NK-92 (cell line): ENCODE results near the gene DUS1L.

Experiments used
- DNase-seq: peaks from one replicate; lab custom pipeline; 2025; ENCODE audit not compliant: unreplicated experiment; lab: John Stamatoyannopoulos, UW

Gene DUS1L

GRCh38 chr17:82077617-82078358 is 12.2 kb upstream of the DUS1L start:
- DNase-seq, result no peak

- no peak for DNase-seq
Observed at GRCh38 chr17:82076785-82077591, 11.4 kb upstream of the DUS1L start.

- no peak for DNase-seq
Observed at GRCh38 chr17:82076018-82076784, 10.6 kb upstream of the DUS1L start.

- DNase-seq, result no peak
Observed at GRCh38 chr17:82073446-82073845, 7.8 kb upstream of the DUS1L start.

GRCh38 chr17:82072827-82073226 is 7.2 kb upstream of the DUS1L start:
- no peak for DNase-seq

- no peak for DNase-seq
Observed at GRCh38 chr17:82070611-82071010, 5.0 kb upstream of the DUS1L start.

- no peak for DNase-seq
Observed at GRCh38 chr17:82065193-82065637, 389 bp downstream of the DUS1L start.

- no peak for DNase-seq
Observed at GRCh38 chr17:82064433-82065192, 991 bp downstream of the DUS1L start.

GRCh38 chr17:82063424-82064415 is 1.9 kb downstream of the DUS1L start:
- no peak for DNase-seq

GRCh38 chr17:82062984-82063368 is 2.6 kb downstream of the DUS1L start:
- DNase-seq, result no peak

GRCh38 chr17:82062076-82062983 is 3.3 kb downstream of the DUS1L start:
- no peak for DNase-seq

- no peak for DNase-seq
Observed at GRCh38 chr17:82061047-82061925, 4.3 kb downstream of the DUS1L start.

GRCh38 chr17:82060614-82061013 is 5.0 kb downstream of the DUS1L start:
- DNase-seq, result no peak

GRCh38 chr17:82060001-82060380 is 5.6 kb downstream of the DUS1L start:
- DNase-seq, result no peak

GRCh38 chr17:82059272-82060000 is 6.2 kb downstream of the DUS1L start:
- DNase-seq, result no peak

- DNase-seq, result no peak
Observed at GRCh38 chr17:82058855-82059249, 6.8 kb downstream of the DUS1L start.

GRCh38 chr17:82058230-82058854 is 7.3 kb downstream of the DUS1L start:
- DNase-seq, result no peak
